Fibroblast of mammary gland (primary cell): ENCODE results near the gene MRPL55.
"Not testable (repeated sequence)": the region's sequence is repeated elsewhere in the genome, so short reads cannot be mapped to it uniquely, and the experiment has no call there.

Source experiments
- DNase-seq: peaks from one replicate; pipeline ENCODE4 v3.0.0-alpha.2; 2010; ENCODE audit warnings: low read depth
- H3K4me3 ChIP-seq: 2 replicates; pipeline ENCODE4 v1.5.1; 2011; ENCODE audit warnings: low read depth, mild to moderate bottlenecking, low read length, moderate library complexity; ENCODE audit not compliant: control insufficient read depth
- CTCF ChIP-seq: conservative IDR thresholded peaks from 2 replicates; pipeline ENCODE4 v1.5.1; 2011; ENCODE audit warnings: low read depth, low read length, inconsistent platforms; ENCODE audit not compliant: control insufficient read depth, insufficient read depth

Gene MRPL55

DNA sequence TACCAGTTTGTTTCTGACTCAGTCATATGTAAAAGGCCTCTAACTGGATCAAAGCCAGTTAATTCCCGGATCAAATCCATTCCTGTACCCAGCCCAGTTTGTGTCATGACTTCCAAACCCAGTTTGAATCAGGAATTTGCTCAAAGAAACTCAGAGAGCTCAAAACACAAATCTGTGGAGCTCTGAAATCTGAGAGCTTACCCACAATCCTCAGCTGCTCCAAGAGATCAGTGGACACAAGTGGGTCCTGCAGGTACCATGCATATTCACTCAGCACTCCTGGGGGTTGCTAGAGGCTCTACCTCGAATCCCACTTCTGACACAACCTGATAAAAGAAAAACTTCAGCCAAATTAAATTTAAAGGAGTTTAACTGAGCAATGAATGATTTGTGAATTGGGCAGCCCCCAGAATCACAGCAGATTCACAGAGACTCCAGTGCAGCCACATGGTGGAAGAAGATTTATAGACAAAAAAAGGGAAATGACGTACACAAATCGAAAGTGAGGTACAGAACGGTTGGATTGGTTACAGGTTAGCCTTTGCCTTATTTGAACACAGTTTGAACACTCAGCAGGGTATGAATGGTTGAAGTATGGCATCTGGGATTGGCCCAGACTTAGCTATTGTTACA is 11.9 kb upstream of the MRPL55 start:
- peak; percentile 50 for DNase-seq
- no peak for TF ChIP-seq CTCF
- H3K4me3 ChIP-seq: no peak overlapping the region

GRCh38 chr1:228120351-228120750 is 11.3 kb upstream of the MRPL55 start:
- DNase-seq: no peak
- no peak overlapping the region for H3K4me3 ChIP-seq
- no peak for TF ChIP-seq CTCF

GRCh38 chr1:228118040-228118439 is 8.9 kb upstream of the MRPL55 start:
- DNase-seq: no peak
- no peak overlapping the region for H3K4me3 ChIP-seq
- no peak for TF ChIP-seq CTCF

DNA sequence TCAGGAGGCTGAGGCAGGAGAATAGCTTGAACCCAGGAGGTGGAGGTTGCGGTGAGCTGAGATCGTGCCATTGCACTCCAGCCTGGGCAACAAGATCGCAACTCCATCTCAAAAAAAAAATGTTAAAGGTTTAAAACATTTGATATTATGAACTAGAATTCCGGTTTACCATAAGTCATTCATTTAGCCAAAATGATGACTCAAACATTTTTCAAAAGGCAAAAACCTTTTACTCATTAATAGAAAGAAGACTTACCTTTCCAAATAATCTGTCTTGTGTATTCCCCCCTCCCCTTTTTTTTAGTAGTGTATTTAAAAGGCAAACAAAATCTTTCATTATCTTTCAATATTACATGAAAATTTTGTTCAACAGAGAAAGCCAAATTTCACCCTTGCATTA is 8.2 kb upstream of the MRPL55 start:
- no peak overlapping the region for H3K4me3 ChIP-seq
- TF ChIP-seq CTCF: no peak
- DNase-seq: no peak

DNA sequence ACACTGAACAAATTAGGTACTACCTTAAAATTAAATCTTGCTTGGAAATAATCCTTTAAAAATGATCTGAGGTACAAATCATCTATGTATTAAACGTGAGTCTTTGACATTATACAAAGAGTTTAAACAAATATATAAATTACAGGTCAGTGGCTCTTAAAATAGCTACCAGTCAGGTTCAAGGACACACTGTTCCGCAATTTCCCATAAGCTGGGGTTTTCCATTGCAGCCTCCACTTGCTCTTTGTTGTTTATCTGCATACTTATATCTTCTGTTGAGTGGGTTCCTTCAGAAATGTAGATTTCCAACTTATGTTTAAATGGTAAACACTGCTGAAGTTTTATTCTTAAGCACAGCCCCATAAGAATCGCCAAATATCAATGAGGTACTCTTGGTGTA is 5.7 kb upstream of the MRPL55 start:
- no peak for DNase-seq
- no peak overlapping the region for H3K4me3 ChIP-seq
- no peak for TF ChIP-seq CTCF

GRCh38 chr1:228112617-228113016 is 3.5 kb upstream of the MRPL55 start:
- no peak for TF ChIP-seq CTCF
- no peak overlapping the region for H3K4me3 ChIP-seq
- no peak for DNase-seq

- no peak for TF ChIP-seq CTCF
- no peak for DNase-seq
- H3K4me3 ChIP-seq: no peak overlapping the region
Measured at GRCh38 chr1:228112167-228112566, 3.1 kb upstream of the MRPL55 start.

- not testable (repeated sequence) for DNase-seq, H3K4me3 ChIP-seq
Measured at GRCh38 chr1:228111315-228111714, 2.2 kb upstream of the MRPL55 start.
